IMR-90 (cell line): ENCODE measurements around the gene CEMIP2.

Experiments used
- BHLHE40 ChIP-seq: fragments of 150-350 bp; IDR thresholded peaks from 2 replicates; pipeline ENCODE4 v1.6.1; 2016; ENCODE audit warnings: mild to moderate bottlenecking, low read depth, low read length
- FOS ChIP-seq: fragments of 150-350 bp; IDR thresholded peaks from 2 replicates; pipeline ENCODE4 v1.6.1; 2016; ENCODE audit warnings: low read depth, low read length
- NFE2L2 ChIP-seq: fragments of 150-350 bp; IDR thresholded peaks from 2 replicates; pipeline ENCODE4 v1.6.1; 2016; ENCODE audit warnings: low read depth, mild to moderate bottlenecking, low read length
- POLR2A ChIP-seq: IDR thresholded peaks from 2 replicates; pipeline ENCODE4 v1.6.1; 2012; ENCODE audit warnings: mild to moderate bottlenecking, low read depth, low read length
- RCOR1 ChIP-seq: IDR thresholded peaks from 2 replicates; pipeline ENCODE4 v1.6.1; 2012; ENCODE audit warnings: mild to moderate bottlenecking, low read length, improper control_type of control experiment; ENCODE audit not compliant: insufficient replicate concordance
- SMC3 ChIP-seq: fragments of 150-350 bp; IDR thresholded peaks from 2 replicates; pipeline ENCODE4 v1.6.1; 2016; ENCODE audit warnings: low read depth, mild to moderate bottlenecking, antibody characterized with exemption, low read length, moderate library complexity
- TF ChIP-seq, protein P1 (sequence below): conservative IDR thresholded peaks from 2 replicates; pipeline ENCODE4 v1.5.1; 2012; ENCODE audit warnings: mild to moderate bottlenecking, low read depth, low read length, improper control_type of control experiment

GRCh38 chr9:71742703-71743102 lies 25.6 kb downstream of the CEMIP2 start:
- TF ChIP-seq, protein P1, sequence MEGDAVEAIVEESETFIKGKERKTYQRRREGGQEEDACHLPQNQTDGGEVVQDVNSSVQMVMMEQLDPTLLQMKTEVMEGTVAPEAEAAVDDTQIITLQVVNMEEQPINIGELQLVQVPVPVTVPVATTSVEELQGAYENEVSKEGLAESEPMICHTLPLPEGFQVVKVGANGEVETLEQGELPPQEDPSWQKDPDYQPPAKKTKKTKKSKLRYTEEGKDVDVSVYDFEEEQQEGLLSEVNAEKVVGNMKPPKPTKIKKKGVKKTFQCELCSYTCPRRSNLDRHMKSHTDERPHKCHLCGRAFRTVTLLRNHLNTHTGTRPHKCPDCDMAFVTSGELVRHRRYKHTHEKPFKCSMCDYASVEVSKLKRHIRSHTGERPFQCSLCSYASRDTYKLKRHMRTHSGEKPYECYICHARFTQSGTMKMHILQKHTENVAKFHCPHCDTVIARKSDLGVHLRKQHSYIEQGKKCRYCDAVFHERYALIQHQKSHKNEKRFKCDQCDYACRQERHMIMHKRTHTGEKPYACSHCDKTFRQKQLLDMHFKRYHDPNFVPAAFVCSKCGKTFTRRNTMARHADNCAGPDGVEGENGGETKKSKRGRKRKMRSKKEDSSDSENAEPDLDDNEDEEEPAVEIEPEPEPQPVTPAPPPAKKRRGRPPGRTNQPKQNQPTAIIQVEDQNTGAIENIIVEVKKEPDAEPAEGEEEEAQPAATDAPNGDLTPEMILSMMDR: no peak
- TF ChIP-seq BHLHE40 (no peak), POLR2A (no peak), SMC3 (no peak), RCOR1 (no peak), NFE2L2 (no peak), FOS (no peak)
